Gastroesophageal sphincter (tissue), 4 donors: ENCODE data around the gene USP38. TPM values are rescaled to one million over a fixed set of nuclear protein-coding genes. Genes with fewer than 3 reads are reported as not detected.

Experiments
- ATAC-seq: fragments of 150-250 bp; one replicate; pipeline ENCODE4 v1.9.1; 2016; ENCODE audit warnings: mild to moderate bottlenecking, moderate library complexity
- H3K27ac ChIP-seq, 4 donors: fragments of 200-600 bp; sonication (generic) in 3 of 4; 1 replicate in 3 of 4; 2 replicates in 1 of 4; pipeline ENCODE4 v1.5.1; 2016 to 2019
- H3K27me3 ChIP-seq: fragments of 200-600 bp; sonication (generic); one replicate; pipeline ENCODE4 v1.5.1; 2019
- H3K36me3 ChIP-seq, 2 donors: fragments of 200-600 bp; sonication (generic); one replicate each; pipeline ENCODE4 v1.5.1; 2019; ENCODE audit warnings: control low read depth in 1 of 2
- H3K4me1 ChIP-seq, 3 donors: fragments of 200-600 bp; sonication (generic); 1 replicate in 2 of 3; 2 replicates in 1 of 3; pipeline ENCODE4 v1.5.1; 2016 to 2019; ENCODE audit warnings: control low read depth in 2 of 3
- H3K4me3 ChIP-seq, 2 donors: fragments of 200-600 bp; sonication (generic); one replicate each; pipeline ENCODE4 v1.5.1; 2019; ENCODE audit warnings: mild to moderate bottlenecking in 1 of 2, moderate library complexity in 1 of 2
- H3K9me3 ChIP-seq, 3 donors: fragments of 200-600 bp; sonication (generic); one replicate each; pipeline ENCODE4 v1.5.1; 2017 to 2019; ENCODE audit warnings: control low read depth in 2 of 3
- CTCF ChIP-seq, 4 experiments: fragments of 200-600 bp in 2 of 4; fragments of 450-650 bp in 2 of 4; sonication (generic) in 1 of 4; IDR thresholded peaks; one replicate each; pipeline ENCODE4 v1.5.1; 2017 to 2019; ENCODE audit warnings: antibody characterized with exemption in 4 of 4, mild to moderate bottlenecking in 2 of 4, moderate library complexity in 2 of 4
- EP300 ChIP-seq: sonication (generic); formaldehyde crosslinking; IDR thresholded peaks from one replicate; pipeline ENCODE4 v1.6.1; 2017; ENCODE audit warnings: antibody characterized with exemption, mild to moderate bottlenecking
- POLR2A ChIP-seq, 2 donors: fragments of 450-650 bp; IDR thresholded peaks; one replicate each; pipeline ENCODE4 v1.6.1; 2017; ENCODE audit warnings: antibody characterized with exemption in 2 of 2, mild to moderate bottlenecking in 2 of 2, moderate library complexity in 1 of 2
- POLR2AphosphoS5 ChIP-seq: sonication (generic); formaldehyde crosslinking; IDR thresholded peaks from one replicate; pipeline ENCODE4 v1.6.1; 2017; ENCODE audit warnings: antibody characterized with exemption
- WGBS, 2 donors: methylation state at CpG; one replicate each; pipeline ENCODE4 v1.1.5; 2018; ENCODE audit warnings: low coverage in 1 of 2; 5-methylcytosine and 5-hydroxymethylcytosine counted together
- total RNA-seq, 4 donors: library from RNA; depleted of rRNA; stranded (reverse); fragments of >200 nt; gene quantifications; one replicate each; pipeline ENCODE4 v1.1.0, GENCODE V29; 2016

USP38 gene
- total RNA-seq, 4 donors from 2014 or later = 24.2 to 29.9 (median 26.5) TPM

GRCh38 chr4:143248827-143249226 is 64.1 kb downstream of the USP38 start:
- H3K9me3 ChIP-seq = no peaks in the 10 kb centered on the region
- no peak overlapping the region for H3K4me3 ChIP-seq
- peak overlapping the region in 1 of 4 donors; percentile 63 for H3K27ac ChIP-seq
- peaks cover 6 to 38% (median 7%) of the 10 kb centered on the region in 3 donors for H3K4me1 ChIP-seq
- no peak for ATAC-seq
- no peaks in the 10 kb centered on the region for H3K27me3 ChIP-seq
- H3K36me3 ChIP-seq = no peaks in the 10 kb centered on the region
- TF ChIP-seq EP300 = no peak
- TF ChIP-seq CTCF (IDR thresholded peaks at IDR 0.05) = no peak
- TF ChIP-seq POLR2AphosphoS5 = no peak
- no peak for TF ChIP-seq POLR2A (IDR thresholded peaks at IDR 0.05)
- 91 to 94% methylated on average over 3 to 4 of the region's 4 CpGs for WGBS, 2 donors

- H3K27me3 ChIP-seq = no peaks in the 10 kb centered on the region
- ATAC-seq = no peak
- no peak overlapping the region for H3K4me3 ChIP-seq
- peaks cover 4 to 37% (median 7%) of the 10 kb centered on the region in 3 donors for H3K4me1 ChIP-seq
- 39 to 69% methylated on average over 3 of the region's 3 CpGs for WGBS, 2 donors
- TF ChIP-seq CTCF (IDR thresholded peaks at IDR 0.05) (no peak), POLR2AphosphoS5 (peak; percentile 57), POLR2A (IDR thresholded peaks at IDR 0.05) (no peak)
- H3K36me3 ChIP-seq = no peaks in the 10 kb centered on the region
- peak overlapping the region; percentile 50 to 63 (median 60) for H3K27ac ChIP-seq
- no peaks in the 10 kb centered on the region for H3K9me3 ChIP-seq
These were observed 65.9 kb downstream of the USP38 start for GRCh38 chr4:143250617-143251016.

- no peaks in the 10 kb centered on the region for H3K9me3 ChIP-seq
- 45 to 73% methylated on average over 1 of the region's 1 CpG for WGBS, 2 donors
These were observed 66.6 kb downstream of the USP38 start for GRCh38 chr4:143251348-143251747.

GRCh38 chr4:143251779-143252178 is 67.1 kb downstream of the USP38 start:
- H3K4me3 ChIP-seq = no peak overlapping the region
- H3K27ac ChIP-seq = peak overlapping the region in 3 of 4 donors; percentile 45 to 63 (median 58)
- no peaks in the 10 kb centered on the region for H3K36me3 ChIP-seq
- 0 to 73% methylated on average over 1 of the region's 1 CpG for WGBS, 2 donors
- no peak for TF ChIP-seq EP300
- TF ChIP-seq POLR2AphosphoS5 = no peak
- no peak for TF ChIP-seq POLR2A (IDR thresholded peaks at IDR 0.05)
- no peak for TF ChIP-seq CTCF (IDR thresholded peaks at IDR 0.05)
- no peaks in the 10 kb centered on the region for H3K27me3 ChIP-seq
- peaks cover 4 to 37% (median 7%) of the 10 kb centered on the region in 3 donors for H3K4me1 ChIP-seq
- H3K9me3 ChIP-seq = no peaks in the 10 kb centered on the region
- ATAC-seq = no peak

More at GRCh38 chr4:143251348-143251747, 66.6 kb downstream of the USP38 start:
- TF ChIP-seq POLR2AphosphoS5 = no peak
- no peak for TF ChIP-seq CTCF (IDR thresholded peaks at IDR 0.05)
- no peak for TF ChIP-seq POLR2A (IDR thresholded peaks at IDR 0.05)
- TF ChIP-seq EP300 = no peak
- peak overlapping the region in 3 of 4 donors; percentile 45 to 63 (median 58) for H3K27ac ChIP-seq
- ATAC-seq = no peak
- peaks cover 4 to 37% (median 7%) of the 10 kb centered on the region in 3 donors for H3K4me1 ChIP-seq
- no peaks in the 10 kb centered on the region for H3K36me3 ChIP-seq
- no peak overlapping the region for H3K4me3 ChIP-seq
- no peaks in the 10 kb centered on the region for H3K27me3 ChIP-seq

- H3K27ac ChIP-seq = peak overlapping the region in 3 of 4 donors; percentile 11 to 63 (median 42)
- H3K4me3 ChIP-seq = no peak overlapping the region
- peaks cover 4 to 37% (median 7%) of the 10 kb centered on the region in 3 donors for H3K4me1 ChIP-seq
- no peaks in the 10 kb centered on the region for H3K27me3 ChIP-seq
- H3K9me3 ChIP-seq = no peaks in the 10 kb centered on the region
- no peaks in the 10 kb centered on the region for H3K36me3 ChIP-seq
- WGBS, 2 donors = 77 to 94% methylated on average over 3 of the region's 3 CpGs
- TF ChIP-seq CTCF (IDR thresholded peaks at IDR 0.05) = no peak
- ATAC-seq = no peak
These were observed 67.8 kb downstream of the USP38 start for GRCh38 chr4:143252478-143252877.
